Gastrocnemius medialis (tissue), 4 donors: ENCODE measurements around the gene HIVEP3. TPM values are rescaled to one million over a fixed set of nuclear protein-coding genes. Genes with fewer than 3 reads are reported as not detected.
A peak's percentile ranks its signal among the peaks of the same experiment; 100 is the strongest.

Experiments
- ATAC-seq, 2 donors: fragments of 150-250 bp; one replicate each; pipeline ENCODE4 v1.9.1; 2016
- DNase-seq, 2 donors: peaks; one replicate each; pipeline ENCODE4 v3.0.0-alpha.2; 2019
- H3K27ac ChIP-seq, 4 donors: fragments of 200-600 bp; sonication (generic); 1 replicate in 1 of 4; 2 replicates in 3 of 4; pipeline ENCODE4 v1.5.1; 2016 to 2018; ENCODE audit warnings: mild to moderate bottlenecking in 2 of 4, moderate library complexity in 1 of 4
- H3K27me3 ChIP-seq, 3 donors: fragments of 200-600 bp; sonication (generic) in 2 of 3; 1 replicate in 1 of 3; 2 replicates in 2 of 3; pipeline versions ENCODE4 v1.5.1 to v1.6.0; 2016 to 2019; ENCODE audit warnings: mild to moderate bottlenecking in 1 of 3, moderate library complexity in 1 of 3
- H3K36me3 ChIP-seq, 2 donors: fragments of 200-600 bp; sonication (generic) in 1 of 2; one replicate each; pipeline ENCODE4 v1.5.1; 2017 to 2018
- H3K4me1 ChIP-seq, 2 donors: fragments of 200-600 bp; sonication (generic) in 1 of 2; one replicate each; pipeline ENCODE4 v1.5.1; 2016 to 2017; ENCODE audit warnings: mild to moderate bottlenecking in 2 of 2
- H3K4me3 ChIP-seq, 4 donors: fragments of 200-600 bp; sonication (generic) in 3 of 4; 1 replicate in 1 of 4; 2 replicates in 3 of 4; pipeline ENCODE4 v1.5.1; 2016 to 2019; ENCODE audit warnings: mild to moderate bottlenecking in 2 of 4
- H3K9me3 ChIP-seq, 3 donors: fragments of 200-600 bp; sonication (generic) in 2 of 3; 1 replicate in 1 of 3; 2 replicates in 2 of 3; pipeline ENCODE4 v1.5.1; 2016 to 2019
- CTCF ChIP-seq, 5 experiments: fragments of 450-650 bp in 3 of 5; fragments of 200-600 bp in 2 of 5; sonication (generic) in 2 of 5; IDR thresholded peaks in 4 of 5; conservative IDR thresholded peaks in 1 of 5; 1 replicate in 4 of 5; 2 replicates in 1 of 5; pipeline ENCODE4 v1.5.1; 2016 to 2019; ENCODE audit warnings: antibody characterized with exemption in 5 of 5, mild to moderate bottlenecking in 3 of 5, moderate library complexity in 3 of 5
- POLR2A ChIP-seq, 2 donors: fragments of 450-650 bp; IDR thresholded peaks; one replicate each; pipeline ENCODE4 v1.6.1; 2017; ENCODE audit warnings: antibody characterized with exemption in 2 of 2, mild to moderate bottlenecking in 2 of 2, moderate library complexity in 2 of 2
- in situ Hi-C, 4 donors: fragments of 200-750 bp; cut with MboI; loops; one replicate each; pipeline versions ENCODE4 v1.15.0 to v1.8.0; 2017; ENCODE audit warnings: low sequenced_read_pairs in 4 of 4
- intact Hi-C: fragments of 100-400 bp; cut with DNase I; formaldehyde crosslinking; loops from one replicate; pipeline ENCODE4 v1.15.1; 2023; ENCODE audit warnings: low total_unique reads
- total RNA-seq, 4 donors: library from RNA; depleted of rRNA; stranded (reverse); fragments of >200 nt; gene quantifications; one replicate each; pipeline versions ENCODE4 v1.1.0 to v1.2.3, GENCODE V29; 2016

The HIVEP3 gene
- total RNA-seq, 4 donors from 2014 or later: 0.80 to 1.8 (median 1.3) TPM

- in situ Hi-C loops: no loop called here
- TF ChIP-seq CTCF (IDR thresholded peaks at IDR 0.05 in 4 of 5, conservative IDR thresholded peaks at IDR 0.05 in 1 of 5): no peak
- TF ChIP-seq POLR2A (IDR thresholded peaks at IDR 0.05): no peak
- Histone ChIP-seq H3K4me3 (no peak overlapping the region), H3K27me3 (no peaks in the 10 kb centered on the region), H3K9me3 (no peaks in the 10 kb centered on the region), H3K4me1 (peaks cover 0 to 9% of the 10 kb centered on the region in 2 donors), H3K36me3 (no peaks in the 10 kb centered on the region), H3K27ac (no peak overlapping the region)
- intact Hi-C loops: no loop called here
- DNase-seq (no peak), ATAC-seq (no peak)
Observed at GRCh38 chr1:41672173-41672572, 246.5 kb downstream of the HIVEP3 start.

GRCh38 chr1:41671116-41671755, 247.5 kb downstream of the HIVEP3 start:
- in situ Hi-C loops: no loop called here
- Histone ChIP-seq H3K4me1 (peaks cover 0 to 9% of the 10 kb centered on the region in 2 donors), H3K36me3 (no peaks in the 10 kb centered on the region), H3K27ac (peak overlapping the region in 1 of 4 donors; percentile 36), H3K9me3 (no peaks in the 10 kb centered on the region), H3K27me3 (no peaks in the 10 kb centered on the region), H3K4me3 (no peak overlapping the region)
- no peak for TF ChIP-seq CTCF (IDR thresholded peaks at IDR 0.05 in 4 of 5, conservative IDR thresholded peaks at IDR 0.05 in 1 of 5)
- TF ChIP-seq POLR2A (IDR thresholded peaks at IDR 0.05): no peak
- DNase-seq: no peak
- no peak for ATAC-seq
- intact Hi-C loops: no loop called here

GRCh38 chr1:41670217-41670957, 248.3 kb downstream of the HIVEP3 start:
- Histone ChIP-seq H3K27me3 (no peaks in the 10 kb centered on the region), H3K27ac (peak overlapping the region in 1 of 4 donors; percentile 36), H3K4me3 (no peak overlapping the region), H3K4me1 (peaks cover 8 to 10% of the 10 kb centered on the region in 2 donors), H3K9me3 (no peaks in the 10 kb centered on the region), H3K36me3 (no peaks in the 10 kb centered on the region)
- in situ Hi-C loops: no loop called here
- no peak for DNase-seq
- intact Hi-C loops: no loop called here
- TF ChIP-seq CTCF (IDR thresholded peaks at IDR 0.05 in 4 of 5, conservative IDR thresholded peaks at IDR 0.05 in 1 of 5) (no peak), POLR2A (IDR thresholded peaks at IDR 0.05) (no peak)
- ATAC-seq: peak; percentile 57 to 69

GRCh38 chr1:41668967-41669366, 249.8 kb downstream of the HIVEP3 start:
- no peak overlapping the region for H3K27ac ChIP-seq
- DNase-seq (no peak), ATAC-seq (no peak)
- H3K36me3 ChIP-seq: no peaks in the 10 kb centered on the region
- no peak overlapping the region for H3K4me3 ChIP-seq
- H3K4me1 ChIP-seq: peaks cover 13 to 15% of the 10 kb centered on the region in 2 donors
- TF ChIP-seq CTCF (IDR thresholded peaks at IDR 0.05 in 4 of 5, conservative IDR thresholded peaks at IDR 0.05 in 1 of 5): no peak
- no peak for TF ChIP-seq POLR2A (IDR thresholded peaks at IDR 0.05)
- intact Hi-C loops: loop anchor here (10.0 kb wide), 1 partner anchor 314 kb away; no protein-coding TSS in a partner anchor
- no peaks in the 10 kb centered on the region for H3K9me3 ChIP-seq
- H3K27me3 ChIP-seq: no peaks in the 10 kb centered on the region
- in situ Hi-C loops: no loop called here
